Spleen (tissue), 7 donors: ENCODE results near the gene COL26A1.

Source experiments
- POLR2A ChIP-seq, 3 donors: fragments of 450-650 bp; IDR thresholded peaks; one replicate each; pipeline ENCODE4 v1.5.1; 2017; ENCODE audit warnings: antibody characterized with exemption in 3 of 3, mild to moderate bottlenecking in 1 of 3
- POLR2AphosphoS5 ChIP-seq, 3 donors: sonication (generic); formaldehyde crosslinking; IDR thresholded peaks; one replicate each; pipeline ENCODE4 v1.5.1; 2017; ENCODE audit warnings: antibody characterized with exemption in 3 of 3
- TF ChIP-seq, protein P1 (sequence below), 11 experiments: fragments of 200-600 bp in 7 of 11; fragments of 450-650 bp in 4 of 11; sonication (generic) in 4 of 11; IDR thresholded peaks in 8 of 11; conservative IDR thresholded peaks in 3 of 11; 1 replicate in 7 of 11; 2 replicates in 4 of 11; pipeline versions ENCODE4 v1.4.0 to v1.8.0; 2016 to 2021; ENCODE audit warnings: antibody characterized with exemption in 11 of 11, inconsistent platforms in 4 of 11, mild to moderate bottlenecking in 1 of 11
- donor health status: DM: no; HTN: no; CAD: no; lungs with moderate emphysema.
- donor health status: DM: no; HTN: no; CAD: no.
- donor health status: DM: no; HTN: no; CAD: no.

DNA sequence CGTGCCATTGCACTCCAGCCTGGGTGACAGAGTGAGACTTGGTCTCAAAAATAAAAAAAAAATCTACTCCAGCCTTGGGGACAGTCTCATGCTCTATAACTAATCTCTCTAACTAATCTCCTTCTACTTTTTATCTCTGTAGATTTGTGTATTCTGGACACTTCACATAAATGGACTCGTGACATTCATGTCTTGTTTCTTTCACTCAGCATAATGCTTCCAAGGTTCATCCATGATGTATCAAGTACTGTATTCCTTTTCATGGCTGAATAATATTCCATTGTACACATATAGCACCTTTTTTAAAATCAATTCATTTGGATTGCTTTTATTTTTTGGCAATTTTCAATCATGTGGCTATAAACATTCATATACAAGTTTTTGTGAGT, 9.8 kb upstream of the COL26A1 start:
- TF ChIP-seq, protein P1, sequence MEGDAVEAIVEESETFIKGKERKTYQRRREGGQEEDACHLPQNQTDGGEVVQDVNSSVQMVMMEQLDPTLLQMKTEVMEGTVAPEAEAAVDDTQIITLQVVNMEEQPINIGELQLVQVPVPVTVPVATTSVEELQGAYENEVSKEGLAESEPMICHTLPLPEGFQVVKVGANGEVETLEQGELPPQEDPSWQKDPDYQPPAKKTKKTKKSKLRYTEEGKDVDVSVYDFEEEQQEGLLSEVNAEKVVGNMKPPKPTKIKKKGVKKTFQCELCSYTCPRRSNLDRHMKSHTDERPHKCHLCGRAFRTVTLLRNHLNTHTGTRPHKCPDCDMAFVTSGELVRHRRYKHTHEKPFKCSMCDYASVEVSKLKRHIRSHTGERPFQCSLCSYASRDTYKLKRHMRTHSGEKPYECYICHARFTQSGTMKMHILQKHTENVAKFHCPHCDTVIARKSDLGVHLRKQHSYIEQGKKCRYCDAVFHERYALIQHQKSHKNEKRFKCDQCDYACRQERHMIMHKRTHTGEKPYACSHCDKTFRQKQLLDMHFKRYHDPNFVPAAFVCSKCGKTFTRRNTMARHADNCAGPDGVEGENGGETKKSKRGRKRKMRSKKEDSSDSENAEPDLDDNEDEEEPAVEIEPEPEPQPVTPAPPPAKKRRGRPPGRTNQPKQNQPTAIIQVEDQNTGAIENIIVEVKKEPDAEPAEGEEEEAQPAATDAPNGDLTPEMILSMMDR (IDR thresholded peaks at IDR 0.05 in 8 of 11, conservative IDR thresholded peaks at IDR 0.05 in 3 of 11), result no peak
- TF ChIP-seq POLR2A (IDR thresholded peaks at IDR 0.05) (no peak), POLR2AphosphoS5 (IDR thresholded peaks at IDR 0.05) (no peak)
